ENCODE data around the gene SLC9A8.

DNA sequence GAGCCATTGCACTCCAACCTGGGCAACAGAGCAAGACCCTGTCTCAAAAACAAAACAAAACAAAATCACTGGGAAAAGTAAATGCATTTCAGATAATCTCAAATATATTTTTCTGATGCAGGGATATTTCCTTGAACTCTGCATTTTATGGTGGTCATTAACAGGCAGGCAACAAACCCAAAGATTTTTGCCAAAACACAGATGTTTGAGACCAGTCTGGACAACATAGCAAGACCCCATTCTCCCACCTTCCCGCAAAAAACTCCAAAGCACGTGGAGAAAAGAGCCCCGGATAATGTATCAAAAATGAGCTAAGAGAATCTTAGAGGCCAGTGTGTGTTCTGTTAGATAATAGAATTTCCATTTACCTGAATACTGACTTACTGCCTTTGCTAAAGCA is 44.3 kb downstream of the SLC9A8 start:
- TF ChIP-seq FOXM1 (IDR thresholded peaks at IDR 0.05; ENCODE audit: borderline replicate concordance, low read depth) = no peak
- TF ChIP-seq, protein P1, sequence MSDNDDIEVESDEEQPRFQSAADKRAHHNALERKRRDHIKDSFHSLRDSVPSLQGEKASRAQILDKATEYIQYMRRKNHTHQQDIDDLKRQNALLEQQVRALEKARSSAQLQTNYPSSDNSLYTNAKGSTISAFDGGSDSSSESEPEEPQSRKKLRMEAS (IDR thresholded peaks at IDR 0.05) = no peak

Data from Ishikawa (cell line).